Measurements from ENCODE around the gene BAMBI. TPM values are rescaled to one million over a fixed set of nuclear protein-coding genes. Genes with fewer than 3 reads are reported as not detected.

The BAMBI gene
- total RNA-seq, 1 experiment from 2014 or later: 6.2 TPM

DNA sequence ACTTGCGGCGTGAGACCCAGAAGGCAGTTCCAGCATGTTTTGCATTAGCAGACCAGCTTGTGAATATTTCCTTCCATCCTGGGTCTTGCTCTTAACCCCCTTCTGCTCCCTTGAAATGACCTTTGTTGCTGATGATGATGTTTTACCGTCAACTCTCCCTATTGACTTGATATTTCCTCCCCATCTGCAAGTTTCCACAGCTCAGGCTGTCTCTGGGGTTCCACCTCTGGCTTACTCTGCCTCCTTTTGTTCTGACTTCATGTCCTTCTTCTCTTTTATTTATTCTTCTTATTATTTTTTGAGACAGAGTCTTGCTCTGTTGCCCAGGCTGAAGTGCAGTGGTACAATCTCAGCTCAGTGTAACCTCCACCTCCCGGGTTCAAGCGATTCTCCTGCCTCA lies 17.2 kb downstream of the BAMBI start:
- CTCF ChIA-PET: no interaction called here
- H4K20me1 ChIP-seq (ENCODE audit: insufficient read depth): no peaks in the 10 kb centered on the region
- no peaks in the 10 kb centered on the region for H3K9me3 ChIP-seq (ENCODE audit: control insufficient read depth in 1 of 2, insufficient read depth in 1 of 2, low read depth in 1 of 2, low read length in 2 of 2)
- H3K79me2 ChIP-seq (ENCODE audit: insufficient read depth, low read length): no peaks in the 10 kb centered on the region
- H2AFZ ChIP-seq (ENCODE audit: low read depth, low read length, poor library complexity, severe bottlenecking): no peak overlapping the region
- DNase-seq (ENCODE audit: low read depth, low spot score) (no peak), ATAC-seq (no peak)
- no peak overlapping the region for H3K9ac ChIP-seq (ENCODE audit: low read length)
- no peaks in the 10 kb centered on the region for H3K4me1 ChIP-seq (ENCODE audit: control insufficient read depth in 1 of 2, insufficient read depth in 2 of 2, low read length in 2 of 2)
- intact Hi-C loops (cut with micrococcal nuclease): no loop called here
- POLR2A ChIA-PET: no interaction called here
- no peaks in the 10 kb centered on the region for H3K36me3 ChIP-seq (ENCODE audit: control insufficient read depth in 1 of 2, insufficient read depth in 2 of 2, low read length in 2 of 2)
- no peaks in the 10 kb centered on the region for H3K27me3 ChIP-seq (ENCODE audit: insufficient read depth, low read length)
- RAD21 ChIA-PET (ENCODE audit: low non-redundant PET in 1 of 2, low total read pairs in 2 of 2, uncharacterized antibody in 2 of 2, unreplicated experiment in 2 of 2): no interaction called here
- no TSS peak for BruUV-seq (replicated peaks)
- H3K9me2 ChIP-seq (ENCODE audit: insufficient read depth): no peaks in the 10 kb centered on the region
- H3K27ac ChIP-seq (ENCODE audit: low read depth, low read length): no peak overlapping the region
- no peak overlapping the region for H3K4me2 ChIP-seq (ENCODE audit: low read length)
- TF ChIP-seq EZH2 (IDR thresholded peaks at IDR 0.05) (no peak), FOSL1 (IDR thresholded peaks at IDR 0.05; ENCODE audit: low read depth) (no peak), CEBPB (IDR thresholded peaks at IDR 0.05; ENCODE audit: low read depth) (no peak), ELF1 (IDR thresholded peaks at IDR 0.05; ENCODE audit: borderline replicate concordance, low read depth) (no peak), ZFX (IDR thresholded peaks at IDR 0.05) (no peak), POLR2AphosphoS5 (IDR thresholded peaks at IDR 0.05; ENCODE audit: low read depth, low read length) (no peak), SRF (IDR thresholded peaks at IDR 0.05; ENCODE audit: low read depth) (no peak), ZNF274 (IDR thresholded peaks at IDR 0.05; ENCODE audit: low read depth, low read length) (no peak), POLR2A (IDR thresholded peaks at IDR 0.05; ENCODE audit: borderline replicate concordance, extremely low read depth, insufficient read depth, insufficient read length) (no peak), EGR1 (IDR thresholded peaks at IDR 0.05; ENCODE audit: low read depth) (no peak), TCF7L2 (IDR thresholded peaks at IDR 0.05; ENCODE audit: borderline replicate concordance, extremely low read depth, insufficient read depth, insufficient read length) (no peak)
- TF ChIP-seq, protein P1, sequence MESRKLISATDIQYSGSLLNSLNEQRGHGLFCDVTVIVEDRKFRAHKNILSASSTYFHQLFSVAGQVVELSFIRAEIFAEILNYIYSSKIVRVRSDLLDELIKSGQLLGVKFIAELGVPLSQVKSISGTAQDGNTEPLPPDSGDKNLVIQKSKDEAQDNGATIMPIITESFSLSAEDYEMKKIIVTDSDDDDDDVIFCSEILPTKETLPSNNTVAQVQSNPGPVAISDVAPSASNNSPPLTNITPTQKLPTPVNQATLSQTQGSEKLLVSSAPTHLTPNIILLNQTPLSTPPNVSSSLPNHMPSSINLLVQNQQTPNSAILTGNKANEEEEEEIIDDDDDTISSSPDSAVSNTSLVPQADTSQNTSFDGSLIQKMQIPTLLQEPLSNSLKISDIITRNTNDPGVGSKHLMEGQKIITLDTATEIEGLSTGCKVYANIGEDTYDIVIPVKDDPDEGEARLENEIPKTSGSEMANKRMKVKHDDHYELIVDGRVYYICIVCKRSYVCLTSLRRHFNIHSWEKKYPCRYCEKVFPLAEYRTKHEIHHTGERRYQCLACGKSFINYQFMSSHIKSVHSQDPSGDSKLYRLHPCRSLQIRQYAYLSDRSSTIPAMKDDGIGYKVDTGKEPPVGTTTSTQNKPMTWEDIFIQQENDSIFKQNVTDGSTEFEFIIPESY (IDR thresholded peaks at IDR 0.05; ENCODE audit: extremely low read depth, insufficient replicate concordance, low read length): no peak
- TF ChIP-seq, protein P2, sequence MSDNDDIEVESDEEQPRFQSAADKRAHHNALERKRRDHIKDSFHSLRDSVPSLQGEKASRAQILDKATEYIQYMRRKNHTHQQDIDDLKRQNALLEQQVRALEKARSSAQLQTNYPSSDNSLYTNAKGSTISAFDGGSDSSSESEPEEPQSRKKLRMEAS (IDR thresholded peaks at IDR 0.05): no peak
- TF ChIP-seq, protein P3, sequence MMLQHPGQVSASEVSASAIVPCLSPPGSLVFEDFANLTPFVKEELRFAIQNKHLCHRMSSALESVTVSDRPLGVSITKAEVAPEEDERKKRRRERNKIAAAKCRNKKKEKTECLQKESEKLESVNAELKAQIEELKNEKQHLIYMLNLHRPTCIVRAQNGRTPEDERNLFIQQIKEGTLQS (IDR thresholded peaks at IDR 0.05): no peak
- TF ChIP-seq, protein P4, sequence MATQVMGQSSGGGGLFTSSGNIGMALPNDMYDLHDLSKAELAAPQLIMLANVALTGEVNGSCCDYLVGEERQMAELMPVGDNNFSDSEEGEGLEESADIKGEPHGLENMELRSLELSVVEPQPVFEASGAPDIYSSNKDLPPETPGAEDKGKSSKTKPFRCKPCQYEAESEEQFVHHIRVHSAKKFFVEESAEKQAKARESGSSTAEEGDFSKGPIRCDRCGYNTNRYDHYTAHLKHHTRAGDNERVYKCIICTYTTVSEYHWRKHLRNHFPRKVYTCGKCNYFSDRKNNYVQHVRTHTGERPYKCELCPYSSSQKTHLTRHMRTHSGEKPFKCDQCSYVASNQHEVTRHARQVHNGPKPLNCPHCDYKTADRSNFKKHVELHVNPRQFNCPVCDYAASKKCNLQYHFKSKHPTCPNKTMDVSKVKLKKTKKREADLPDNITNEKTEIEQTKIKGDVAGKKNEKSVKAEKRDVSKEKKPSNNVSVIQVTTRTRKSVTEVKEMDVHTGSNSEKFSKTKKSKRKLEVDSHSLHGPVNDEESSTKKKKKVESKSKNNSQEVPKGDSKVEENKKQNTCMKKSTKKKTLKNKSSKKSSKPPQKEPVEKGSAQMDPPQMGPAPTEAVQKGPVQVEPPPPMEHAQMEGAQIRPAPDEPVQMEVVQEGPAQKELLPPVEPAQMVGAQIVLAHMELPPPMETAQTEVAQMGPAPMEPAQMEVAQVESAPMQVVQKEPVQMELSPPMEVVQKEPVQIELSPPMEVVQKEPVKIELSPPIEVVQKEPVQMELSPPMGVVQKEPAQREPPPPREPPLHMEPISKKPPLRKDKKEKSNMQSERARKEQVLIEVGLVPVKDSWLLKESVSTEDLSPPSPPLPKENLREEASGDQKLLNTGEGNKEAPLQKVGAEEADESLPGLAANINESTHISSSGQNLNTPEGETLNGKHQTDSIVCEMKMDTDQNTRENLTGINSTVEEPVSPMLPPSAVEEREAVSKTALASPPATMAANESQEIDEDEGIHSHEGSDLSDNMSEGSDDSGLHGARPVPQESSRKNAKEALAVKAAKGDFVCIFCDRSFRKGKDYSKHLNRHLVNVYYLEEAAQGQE (IDR thresholded peaks at IDR 0.05; ENCODE audit: low read depth): no peak
- TF ChIP-seq, protein P5, sequence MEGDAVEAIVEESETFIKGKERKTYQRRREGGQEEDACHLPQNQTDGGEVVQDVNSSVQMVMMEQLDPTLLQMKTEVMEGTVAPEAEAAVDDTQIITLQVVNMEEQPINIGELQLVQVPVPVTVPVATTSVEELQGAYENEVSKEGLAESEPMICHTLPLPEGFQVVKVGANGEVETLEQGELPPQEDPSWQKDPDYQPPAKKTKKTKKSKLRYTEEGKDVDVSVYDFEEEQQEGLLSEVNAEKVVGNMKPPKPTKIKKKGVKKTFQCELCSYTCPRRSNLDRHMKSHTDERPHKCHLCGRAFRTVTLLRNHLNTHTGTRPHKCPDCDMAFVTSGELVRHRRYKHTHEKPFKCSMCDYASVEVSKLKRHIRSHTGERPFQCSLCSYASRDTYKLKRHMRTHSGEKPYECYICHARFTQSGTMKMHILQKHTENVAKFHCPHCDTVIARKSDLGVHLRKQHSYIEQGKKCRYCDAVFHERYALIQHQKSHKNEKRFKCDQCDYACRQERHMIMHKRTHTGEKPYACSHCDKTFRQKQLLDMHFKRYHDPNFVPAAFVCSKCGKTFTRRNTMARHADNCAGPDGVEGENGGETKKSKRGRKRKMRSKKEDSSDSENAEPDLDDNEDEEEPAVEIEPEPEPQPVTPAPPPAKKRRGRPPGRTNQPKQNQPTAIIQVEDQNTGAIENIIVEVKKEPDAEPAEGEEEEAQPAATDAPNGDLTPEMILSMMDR (IDR thresholded peaks at IDR 0.05 in 2 of 3, conservative IDR thresholded peaks at IDR 0.05 in 1 of 3; ENCODE audit: borderline replicate concordance in 1 of 3, insufficient read depth in 1 of 3, low read depth in 2 of 3, low read length in 2 of 3): no peak
- no peak overlapping the region for H3K4me3 ChIP-seq (replicated peaks in 1 of 2; ENCODE audit: low read depth in 1 of 2, low read length in 2 of 2)
